HuH-7 (cell line): ENCODE results near the gene C5.
"Not testable (repeated sequence)": the region's sequence is repeated elsewhere in the genome, so short reads cannot be mapped to it uniquely, and the experiment has no call there.

Experiments
- DNase-seq: peaks from one replicate; pipeline ENCODE4 v3.0.0; 2011; ENCODE audit warnings: low spot score

The C5 gene

GRCh38 chr9:121050128-121050988 lies at the start of gene C5:
Gene C5 (minus strand): TSS chr9:121050275. CDS start chr9:121050246, 29 bp downstream.
- peak; percentile 18 for DNase-seq

- no peak for DNase-seq
Observed at GRCh38 chr9:121098567-121099198, 48.6 kb upstream of the C5 start.

- DNase-seq, result no peak
Observed at GRCh38 chr9:121095057-121095456, 45.0 kb upstream of the C5 start.

- not testable (repeated sequence) for DNase-seq
Observed at GRCh38 chr9:121090743-121091142, 40.7 kb upstream of the C5 start.

GRCh38 chr9:121088576-121088975 lies 38.5 kb upstream of the C5 start:
- no peak for DNase-seq

- DNase-seq, result no peak
Observed at GRCh38 chr9:121085661-121086060, 35.6 kb upstream of the C5 start.

- no peak for DNase-seq
Observed at GRCh38 chr9:121082075-121082474, 32.0 kb upstream of the C5 start.

- peak; percentile 34 for DNase-seq
Observed at GRCh38 chr9:121075251-121076036, 25.4 kb upstream of the C5 start.

- DNase-seq, result peak; percentile 83
Observed at GRCh38 chr9:121074370-121075250, 24.5 kb upstream of the C5 start, which contains the start of gene CNTRL. Gene CNTRL (plus strand): TSS chr9:121074955. CDS start chr9:121088327, 13,372 bp downstream.

- no peak for DNase-seq
Observed at GRCh38 chr9:121073038-121073437, 23.0 kb upstream of the C5 start.

- DNase-seq, result no peak
Observed at GRCh38 chr9:121071756-121072421, 21.8 kb upstream of the C5 start.

GRCh38 chr9:121071370-121071755 lies 21.3 kb upstream of the C5 start:
- no peak for DNase-seq

- DNase-seq, result no peak
Observed at GRCh38 chr9:121069396-121069795, 19.3 kb upstream of the C5 start.

GRCh38 chr9:121067640-121068039 lies 17.6 kb upstream of the C5 start:
- DNase-seq, result no peak

- no peak for DNase-seq
Observed at GRCh38 chr9:121066850-121067249, 16.8 kb upstream of the C5 start.

GRCh38 chr9:121059998-121060636 lies 10.0 kb upstream of the C5 start:
- peak; percentile 33 for DNase-seq

- no peak for DNase-seq
Observed at GRCh38 chr9:121059513-121059912, 9.4 kb upstream of the C5 start.

- no peak for DNase-seq
Observed at GRCh38 chr9:121057821-121058220, 7.7 kb upstream of the C5 start.

- peak; percentile 54 for DNase-seq
Observed at GRCh38 chr9:121055642-121056143, 5.6 kb upstream of the C5 start.

GRCh38 chr9:121053544-121053943 lies 3.5 kb upstream of the C5 start:
- peak; percentile 13 for DNase-seq
